PC-9 (cell line): Measurements from ENCODE around the gene GAGE2A. TPM values are rescaled to one million over a fixed set of nuclear protein-coding genes. Genes with fewer than 3 reads are reported as not detected.
"Not testable (repeated sequence)": the region's sequence is repeated elsewhere in the genome, so short reads cannot be mapped to it uniquely, and the experiment has no call there.

Source experiments
- BruUV-seq: library from RNA; stranded (reverse); fragments of 400-500 nt; replicated peaks from 2 replicates; lab custom pipeline; 2021; lab: Mats Ljungman, UMichigan
- CTCF ChIA-PET: fragments of 300-600 bp; sonication (Branson Sonifier 250); formaldehyde crosslinking; loops from one replicate; lab custom pipeline; 2022; ENCODE audit warnings: antibody characterized with exemption; lab: Charles Lee
- POLR2A ChIA-PET: fragments of 300-600 bp; sonication (Branson Sonifier 250); formaldehyde crosslinking; loops from one replicate; lab custom pipeline; 2022; ENCODE audit warnings: antibody characterized with exemption; ENCODE audit not compliant: unreplicated experiment; lab: Charles Lee
- DNase-seq, 2 experiments: peaks; one replicate each; pipeline versions ENCODE4 v3.0.0 to v3.0.0-alpha.2; 2015 to 2022; ENCODE audit warnings: mixed read lengths in 1 of 2
- H2AFZ ChIP-seq: fragments of 200-600 bp; sonication (generic); 2 replicates; pipeline ENCODE4 v1.8.1; 2017; ENCODE audit warnings: antibody characterized with exemption
- H3F3A ChIP-seq: fragments of 200-600 bp; sonication (generic); 2 replicates; pipeline ENCODE4 v1.8.1; 2017; ENCODE audit warnings: antibody characterized with exemption, mild to moderate bottlenecking, low read depth; ENCODE audit not compliant: insufficient read depth
- H3K27ac ChIP-seq: fragments of 200-600 bp; sonication (generic); 2 replicates; pipeline ENCODE4 v1.6.1; 2016; ENCODE audit warnings: mixed run types
- H3K27me3 ChIP-seq: fragments of 200-600 bp; sonication (generic); 2 replicates; pipeline ENCODE4 v1.6.1; 2016; ENCODE audit warnings: low read depth, mixed run types; ENCODE audit not compliant: insufficient read depth
- H3K36me3 ChIP-seq: fragments of 200-600 bp; sonication (generic); 2 replicates; pipeline ENCODE4 v1.6.1; 2016; ENCODE audit warnings: low read depth, mixed run types
- H3K4me1 ChIP-seq: fragments of 200-600 bp; sonication (generic); replicated peaks from 2 replicates; pipeline ENCODE4 v1.6.1; 2016; ENCODE audit warnings: mixed run types; ENCODE audit not compliant: insufficient read depth
- H3K4me2 ChIP-seq: fragments of 200-600 bp; sonication (generic); 2 replicates; pipeline ENCODE4 v1.6.1; 2017; ENCODE audit warnings: mixed run types
- H3K4me3 ChIP-seq: fragments of 200-600 bp; sonication (generic); 2 replicates; pipeline ENCODE4 v1.6.1; 2016; ENCODE audit warnings: mixed run types
- H3K79me2 ChIP-seq: fragments of 200-600 bp; sonication (generic); 2 replicates; pipeline ENCODE4 v1.6.1; 2017; ENCODE audit warnings: low read depth, mixed run types
- H3K9me2 ChIP-seq: fragments of 200-600 bp; sonication (generic); 2 replicates; pipeline ENCODE4 v1.8.1; 2017; ENCODE audit warnings: mild to moderate bottlenecking; ENCODE audit not compliant: insufficient read depth
- H3K9me3 ChIP-seq: fragments of 200-600 bp; sonication (generic); 2 replicates; pipeline ENCODE4 v1.8.1; 2016; ENCODE audit warnings: low read depth; ENCODE audit not compliant: insufficient read depth
- H4K20me1 ChIP-seq: fragments of 200-600 bp; sonication (generic); 2 replicates; pipeline ENCODE4 v1.8.1; 2017; ENCODE audit not compliant: insufficient read depth
- EZH2 ChIP-seq: fragments of 200-600 bp; sonication (generic); IDR thresholded peaks from 2 replicates; pipeline ENCODE4 v1.8.0; 2017; ENCODE audit warnings: antibody characterized with exemption, low read depth
- intact Hi-C: fragments of 100-400 bp; cut with micrococcal nuclease; formaldehyde crosslinking; loops from one replicate; pipeline ENCODE4 v1.10.0; 2022; ENCODE audit not compliant: unreplicated experiment
- total RNA-seq: library from RNA; stranded (reverse); gene quantifications from 2 replicates; pipeline ENCODE4 v1.2.3, GENCODE V29; 2021
- TF ChIP-seq, protein P1 (sequence below): fragments of 200-600 bp; sonication (generic); conservative IDR thresholded peaks from 2 replicates; pipeline ENCODE4 v1.6.1; 2017; ENCODE audit warnings: mixed run types, antibody characterized with exemption, mild to moderate bottlenecking, moderate library complexity

The GAGE2A gene
- total RNA-seq, 1 experiment from 2014 or later: not detected

DNA sequence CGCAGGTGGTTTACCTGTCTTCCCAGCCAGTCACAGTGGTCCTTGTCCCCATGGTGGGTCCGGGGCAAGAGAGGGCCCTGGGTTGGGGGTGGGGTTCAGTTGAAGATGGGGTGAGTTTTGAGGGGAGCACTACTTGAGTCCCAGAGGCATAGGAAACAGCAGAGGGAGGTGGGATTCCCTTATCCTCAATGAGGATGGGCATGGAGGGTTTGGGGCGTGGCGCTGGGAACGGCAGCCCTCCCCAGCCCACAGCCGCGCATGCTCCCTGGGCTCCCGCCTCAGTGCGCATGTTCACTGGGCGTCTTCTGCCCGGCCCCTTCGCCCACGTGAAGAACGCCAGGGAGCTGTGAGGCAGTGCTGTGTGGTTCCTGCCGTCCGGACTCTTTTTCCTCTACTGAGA lies 9.6 kb upstream of the GAGE2A start, which contains the start of gene GAGE12H:
Gene GAGE12H, plus strand, starts transcription at position 301 of the 400 bp plus-strand sequence. CDS start 1,155 bp downstream, outside the sequence.
- H3K27me3 ChIP-seq, H3K9me2 ChIP-seq, H3F3A ChIP-seq, DNase-seq, CTCF ChIA-PET, H3K27ac ChIP-seq, H2AFZ ChIP-seq, BruUV-seq, H3K36me3 ChIP-seq, H3K79me2 ChIP-seq, H3K4me3 ChIP-seq, H3K4me2 ChIP-seq, H3K4me1 ChIP-seq, intact Hi-C loops, POLR2A ChIA-PET, H3K9me3 ChIP-seq, H4K20me1 ChIP-seq: not testable (repeated sequence)

DNA sequence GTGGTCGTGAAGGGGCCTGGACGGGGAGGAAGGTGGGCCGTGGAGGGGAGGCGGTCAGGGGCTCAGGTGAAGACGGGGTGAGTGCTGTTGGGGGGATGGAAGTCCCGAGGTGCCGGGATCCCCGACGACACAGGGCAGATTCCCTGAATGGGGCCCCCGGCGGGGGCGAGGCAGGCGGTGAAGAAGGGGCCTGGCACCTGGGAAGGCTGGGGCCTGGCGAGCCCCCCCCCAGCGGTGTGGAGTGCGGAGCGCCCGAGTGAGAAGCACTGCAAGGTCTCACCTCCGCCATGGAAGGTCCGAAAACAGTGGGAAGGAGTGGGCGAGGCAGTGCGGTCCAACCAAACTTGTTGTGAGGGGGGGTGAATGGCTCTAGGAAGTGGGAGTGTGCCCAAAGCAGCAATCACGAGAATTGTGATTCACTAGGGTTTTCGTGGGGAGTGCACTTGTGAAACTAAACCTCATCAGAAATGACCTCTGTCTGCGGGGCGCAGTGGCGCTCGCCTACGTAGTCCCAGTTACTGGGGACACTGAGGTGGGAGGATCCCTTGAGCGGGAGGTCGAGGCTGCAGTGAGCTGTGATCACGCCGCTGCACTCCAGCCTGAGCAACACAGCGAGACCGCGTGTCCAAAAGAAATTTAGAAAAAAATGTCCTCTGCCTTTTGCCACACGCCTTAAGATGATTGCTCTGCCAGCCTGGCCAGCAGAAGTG lies 628 bp downstream of the GAGE2A start:
- BruUV-seq, CTCF ChIA-PET: not testable (repeated sequence)

DNA sequence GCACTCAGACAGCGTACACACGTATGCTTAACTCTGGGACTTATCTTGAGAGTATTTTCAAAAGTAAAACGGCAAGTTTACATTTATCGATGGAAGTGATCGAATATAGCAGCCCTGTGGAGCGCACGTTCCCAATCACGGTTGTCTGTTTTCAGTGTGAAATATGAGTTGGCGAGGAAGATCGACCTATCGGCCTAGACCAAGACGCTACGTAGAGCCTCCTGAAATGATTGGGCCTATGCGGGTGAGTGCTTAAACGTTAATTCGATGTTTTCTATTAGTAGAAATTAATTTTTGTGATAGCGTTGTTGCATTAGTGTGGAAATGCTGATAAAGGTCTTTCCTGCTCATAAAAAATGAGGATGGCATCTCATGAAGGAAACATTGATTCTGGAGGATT lies 1.2 kb downstream of the GAGE2A start:
- H2AFZ ChIP-seq, H4K20me1 ChIP-seq, POLR2A ChIA-PET, H3K27me3 ChIP-seq, DNase-seq, H3K27ac ChIP-seq, H3K36me3 ChIP-seq, H3K4me3 ChIP-seq, CTCF ChIA-PET, BruUV-seq, H3K4me1 ChIP-seq, H3F3A ChIP-seq, H3K9me3 ChIP-seq, H3K4me2 ChIP-seq, intact Hi-C loops, H3K79me2 ChIP-seq, H3K9me2 ChIP-seq: not testable (repeated sequence)

More for the DNA sequence above, 628 bp downstream of the GAGE2A start:
- H3K9me2 ChIP-seq, H2AFZ ChIP-seq, H3K4me1 ChIP-seq, H3K36me3 ChIP-seq, H3F3A ChIP-seq, H3K27me3 ChIP-seq, POLR2A ChIA-PET, DNase-seq, intact Hi-C loops, H3K27ac ChIP-seq, H3K79me2 ChIP-seq, H3K4me3 ChIP-seq, H3K4me2 ChIP-seq, H4K20me1 ChIP-seq, H3K9me3 ChIP-seq: not testable (repeated sequence)

DNA sequence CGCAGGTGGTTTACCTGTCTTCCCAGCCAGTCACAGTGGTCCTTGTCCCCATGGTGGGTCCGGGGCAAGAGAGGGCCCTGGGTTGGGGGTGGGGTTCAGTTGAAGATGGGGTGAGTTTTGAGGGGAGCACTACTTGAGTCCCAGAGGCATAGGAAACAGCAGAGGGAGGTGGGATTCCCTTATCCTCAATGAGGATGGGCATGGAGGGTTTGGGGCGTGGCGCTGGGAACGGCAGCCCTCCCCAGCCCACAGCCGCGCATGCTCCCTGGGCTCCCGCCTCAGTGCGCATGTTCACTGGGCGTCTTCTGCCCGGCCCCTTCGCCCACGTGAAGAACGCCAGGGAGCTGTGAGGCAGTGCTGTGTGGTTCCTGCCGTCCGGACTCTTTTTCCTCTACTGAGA lies 9.4 kb downstream of the GAGE2A start, which contains the start of gene GAGE1:
Gene GAGE1, plus strand, starts transcription at position 301 of the 400 bp plus-strand sequence. CDS start 1,155 bp downstream, outside the sequence.
- POLR2A ChIA-PET, H3K4me3 ChIP-seq, H3K9me3 ChIP-seq, intact Hi-C loops, BruUV-seq, H3K36me3 ChIP-seq, H3K27ac ChIP-seq, DNase-seq, H3K4me2 ChIP-seq, CTCF ChIA-PET, H3F3A ChIP-seq, H3K79me2 ChIP-seq, H3K9me2 ChIP-seq, H3K4me1 ChIP-seq, H3K27me3 ChIP-seq, H4K20me1 ChIP-seq, H2AFZ ChIP-seq: not testable (repeated sequence)

DNA sequence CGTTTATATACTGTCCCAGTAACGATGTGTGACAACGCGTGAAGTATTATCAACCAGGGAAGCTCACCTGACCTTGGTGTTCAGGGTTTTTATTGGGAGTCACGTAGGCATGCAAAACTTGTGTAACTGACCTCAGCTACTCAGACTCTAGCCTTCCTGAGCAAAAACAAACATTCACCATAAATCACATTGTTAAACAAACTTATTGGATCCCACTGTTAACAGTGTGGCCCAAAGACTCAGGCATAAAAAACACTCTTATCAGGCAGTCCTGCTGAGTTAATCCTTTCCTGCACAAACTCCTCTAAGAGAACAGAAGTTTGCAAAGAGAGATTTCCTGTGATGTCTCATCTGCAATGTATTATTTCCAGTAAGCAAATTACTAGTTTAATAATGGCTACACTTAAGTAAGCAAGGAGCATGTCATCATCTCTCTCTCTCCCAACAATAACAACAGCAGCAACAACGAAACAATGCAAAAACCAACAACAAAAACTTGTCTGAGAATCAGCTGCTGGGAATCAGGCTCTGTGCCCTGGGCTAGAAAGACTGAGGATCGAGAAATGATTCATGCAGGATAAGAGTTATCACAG lies 21.5 kb downstream of the GAGE2A start:
- no peak for TF ChIP-seq EZH2
- TF ChIP-seq, protein P1, sequence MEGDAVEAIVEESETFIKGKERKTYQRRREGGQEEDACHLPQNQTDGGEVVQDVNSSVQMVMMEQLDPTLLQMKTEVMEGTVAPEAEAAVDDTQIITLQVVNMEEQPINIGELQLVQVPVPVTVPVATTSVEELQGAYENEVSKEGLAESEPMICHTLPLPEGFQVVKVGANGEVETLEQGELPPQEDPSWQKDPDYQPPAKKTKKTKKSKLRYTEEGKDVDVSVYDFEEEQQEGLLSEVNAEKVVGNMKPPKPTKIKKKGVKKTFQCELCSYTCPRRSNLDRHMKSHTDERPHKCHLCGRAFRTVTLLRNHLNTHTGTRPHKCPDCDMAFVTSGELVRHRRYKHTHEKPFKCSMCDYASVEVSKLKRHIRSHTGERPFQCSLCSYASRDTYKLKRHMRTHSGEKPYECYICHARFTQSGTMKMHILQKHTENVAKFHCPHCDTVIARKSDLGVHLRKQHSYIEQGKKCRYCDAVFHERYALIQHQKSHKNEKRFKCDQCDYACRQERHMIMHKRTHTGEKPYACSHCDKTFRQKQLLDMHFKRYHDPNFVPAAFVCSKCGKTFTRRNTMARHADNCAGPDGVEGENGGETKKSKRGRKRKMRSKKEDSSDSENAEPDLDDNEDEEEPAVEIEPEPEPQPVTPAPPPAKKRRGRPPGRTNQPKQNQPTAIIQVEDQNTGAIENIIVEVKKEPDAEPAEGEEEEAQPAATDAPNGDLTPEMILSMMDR: no peak
- BruUV-seq: no TSS peak
- intact Hi-C loops: no loop called here
- no peaks in the 10 kb centered on the region for H3K36me3 ChIP-seq
- H3K79me2 ChIP-seq: no peaks in the 10 kb centered on the region
- ChIA-PET POLR2A (no interaction called here), CTCF (no interaction called here)
- no peak overlapping the region for H3K27ac ChIP-seq
- H2AFZ ChIP-seq: no peak overlapping the region
- H3F3A ChIP-seq: no peaks in the 10 kb centered on the region
- no peaks in the 10 kb centered on the region for H3K4me1 ChIP-seq
- H3K4me2 ChIP-seq: no peak overlapping the region
- no peaks in the 10 kb centered on the region for H3K9me2 ChIP-seq
- no peak overlapping the region for H3K4me3 ChIP-seq
- no peaks in the 10 kb centered on the region for H3K9me3 ChIP-seq
- no peak for DNase-seq
- no peaks in the 10 kb centered on the region for H4K20me1 ChIP-seq
- H3K27me3 ChIP-seq: no peaks in the 10 kb centered on the region
